ENCODE measurements around the gene REXO1.

- TF ChIP-seq CTCF (IDR thresholded peaks at IDR 0.05) = no peak
- no peak for TF ChIP-seq POLR2A (IDR thresholded peaks at IDR 0.05)
Observed at GRCh38 chr19:1775951-1776605, 72.2 kb downstream of the REXO1 start.
